ENCODE results near the gene ZNF638. TPM values are rescaled to one million over a fixed set of nuclear protein-coding genes. Genes with fewer than 3 reads are reported as not detected.

ZNF638 gene
- total RNA-seq, result 160 and 198 TPM in 2 replicates

GRCh38 chr2:71331581-71332434, at the start of gene ZNF638:
ZNF638 (plus strand) TSS chr2:71331782; CDS start chr2:71348955, 17,173 bp downstream.

GRCh38 chr2:71453404-71454220, 122.0 kb downstream of the ZNF638 start, which contains the start of gene DYSF:
DYSF (plus strand) TSS chr2:71453561.

Small RNAs within 50 kb of the gene (small RNA-seq; reads per million reads assigned to genes)
- not detected for gene RNU6-105P

Other genes starting within 250 kb of the ZNF638 start
- 14.1 and 21.8 TPM in 2 replicates for gene MCEE, start 201.6 kb upstream of the ZNF638 start, total RNA-seq
- gene MPHOSPH10, start 201.1 kb upstream of the ZNF638 start, total RNA-seq, result 20.5 and 20.9 TPM in 2 replicates
- 0.65 and 1.1 TPM in 2 replicates for gene PAIP2B, start 104.7 kb upstream of the ZNF638 start, total RNA-seq
- 0.78 and 2.3 TPM in 2 replicates for gene DYSF, start 121.8 kb downstream of the ZNF638 start, total RNA-seq

All from articular chondrocyte of knee joint (primary cell).